Mesenchymal stem cell (in vitro differentiated cells and primary cell): Measurements from ENCODE around the gene DRAXIN.

ENCODE experiments used
- DNase-seq: peaks from one replicate; pipeline ENCODE4 v3.0.0-alpha.2; 2013
- H2AFZ ChIP-seq: one replicate; pipeline ENCODE4 v1.6.1; 2013; ENCODE audit warnings: low read depth, mild to moderate bottlenecking, control low read depth, inconsistent platforms, low read length, moderate library complexity
- H2AK5ac ChIP-seq: 2 replicates; pipeline ENCODE4 v1.6.1; 2013; ENCODE audit warnings: low read length, moderate library complexity, mild to moderate bottlenecking, inconsistent platforms; ENCODE audit not compliant: severe bottlenecking
- H2BK120ac ChIP-seq: one replicate; pipeline ENCODE4 v1.6.1; 2013; ENCODE audit warnings: low read depth, mild to moderate bottlenecking, inconsistent platforms, low read length, moderate library complexity
- H2BK12ac ChIP-seq, 2 experiments: one replicate each; pipeline ENCODE4 v1.6.1; 2013; ENCODE audit warnings: inconsistent platforms in 2 of 2, low read length in 2 of 2, mild to moderate bottlenecking in 2 of 2, moderate library complexity in 2 of 2, control low read depth in 1 of 2
- H2BK15ac ChIP-seq: one replicate; pipeline ENCODE4 v1.6.1; 2013; ENCODE audit warnings: mild to moderate bottlenecking, low read depth, inconsistent platforms; ENCODE audit not compliant: poor library complexity, severe bottlenecking
- H2BK5ac ChIP-seq: 2 replicates; pipeline ENCODE4 v1.6.1; 2013; ENCODE audit warnings: low read depth, mild to moderate bottlenecking, low read length, control low read depth, inconsistent platforms; ENCODE audit not compliant: poor library complexity, severe bottlenecking
- H3K14ac ChIP-seq, 2 experiments: one replicate each; pipeline ENCODE4 v1.6.1; 2013; ENCODE audit warnings: inconsistent platforms in 2 of 2, low read length in 2 of 2, control low read depth in 1 of 2, mild to moderate bottlenecking in 1 of 2, moderate library complexity in 1 of 2
- H3K18ac ChIP-seq, 2 experiments: one replicate each; pipeline ENCODE4 v1.6.1; 2013; ENCODE audit warnings: inconsistent platforms in 2 of 2, low read length in 2 of 2, control low read depth in 1 of 2, low read depth in 1 of 2, mild to moderate bottlenecking in 1 of 2
- H3K23ac ChIP-seq, 2 experiments: one replicate each; pipeline ENCODE4 v1.6.1; 2013; ENCODE audit warnings: inconsistent platforms in 2 of 2, low read length in 2 of 2, mild to moderate bottlenecking in 2 of 2, moderate library complexity in 2 of 2, control low read depth in 1 of 2
- H3K27ac ChIP-seq: 2 replicates; pipeline ENCODE4 v1.5.1; 2013; ENCODE audit warnings: mild to moderate bottlenecking, moderate library complexity, low read length, control low read depth, inconsistent platforms; ENCODE audit not compliant: poor library complexity, severe bottlenecking
- H3K27me3 ChIP-seq, 2 experiments: 2 replicates each; pipeline versions ENCODE4 v1.6.1 to v1.7.0; 2013; ENCODE audit warnings: low read length in 2 of 2, mild to moderate bottlenecking in 2 of 2, moderate library complexity in 2 of 2, control low read depth in 1 of 2, inconsistent platforms in 1 of 2; ENCODE audit not compliant: control insufficient read depth in 1 of 2, insufficient read depth in 1 of 2
- H3K36me3 ChIP-seq, 2 experiments: 2 replicates each; pipeline versions ENCODE4 v1.6.1 to v1.7.0; 2013; ENCODE audit warnings: low read length in 2 of 2, control low read depth in 1 of 2, inconsistent platforms in 1 of 2, low read depth in 1 of 2, mild to moderate bottlenecking in 1 of 2; ENCODE audit not compliant: insufficient read depth in 2 of 2, control insufficient read depth in 1 of 2
- H3K4ac ChIP-seq, 2 experiments: one replicate each; pipeline ENCODE4 v1.6.1; 2013; ENCODE audit warnings: inconsistent platforms in 2 of 2, low read length in 2 of 2, mild to moderate bottlenecking in 2 of 2, moderate library complexity in 2 of 2, control low read depth in 1 of 2, low read depth in 1 of 2
- H3K4me1 ChIP-seq: 2 replicates; pipeline ENCODE4 v1.6.1; 2013; ENCODE audit warnings: low read depth, low read length, control low read depth; ENCODE audit not compliant: control insufficient read depth, insufficient read depth
- H3K4me2 ChIP-seq: 2 replicates; pipeline ENCODE4 v1.6.1; 2013; ENCODE audit warnings: low read length, mild to moderate bottlenecking, inconsistent platforms; ENCODE audit not compliant: poor library complexity, severe bottlenecking
- H3K4me3 ChIP-seq, 2 experiments: 2 replicates each; pipeline versions ENCODE4 v1.5.1 to v1.7.0; 2013; ENCODE audit warnings: low read length in 2 of 2, mild to moderate bottlenecking in 2 of 2, control low read depth in 1 of 2, low read depth in 1 of 2; ENCODE audit not compliant: insufficient read depth in 1 of 2
- H3K79me1 ChIP-seq: replicated peaks from 2 replicates; pipeline ENCODE4 v1.6.1; 2013; ENCODE audit warnings: mild to moderate bottlenecking, control low read depth, low read length, inconsistent platforms; ENCODE audit not compliant: poor library complexity, severe bottlenecking
- H3K9ac ChIP-seq: 2 replicates; pipeline ENCODE4 v1.7.0; 2013; ENCODE audit warnings: mild to moderate bottlenecking, low read length, moderate library complexity
- H3K9me3 ChIP-seq: 2 replicates; pipeline ENCODE4 v1.7.0; 2013; ENCODE audit warnings: mild to moderate bottlenecking, low read length; ENCODE audit not compliant: control insufficient read depth
- H4K8ac ChIP-seq: one replicate; pipeline ENCODE4 v1.6.1; 2013; ENCODE audit warnings: inconsistent platforms, mild to moderate bottlenecking, low read length, moderate library complexity
- H4K91ac ChIP-seq: one replicate; pipeline ENCODE4 v1.6.1; 2013; ENCODE audit warnings: mild to moderate bottlenecking, low read length, inconsistent platforms
- WGBS: methylation state at CpG from one replicate; pipeline ENCODE4 v1.1.7; 2013; ENCODE audit warnings: mixed read lengths; 5-methylcytosine and 5-hydroxymethylcytosine counted together

DRAXIN gene

DNA sequence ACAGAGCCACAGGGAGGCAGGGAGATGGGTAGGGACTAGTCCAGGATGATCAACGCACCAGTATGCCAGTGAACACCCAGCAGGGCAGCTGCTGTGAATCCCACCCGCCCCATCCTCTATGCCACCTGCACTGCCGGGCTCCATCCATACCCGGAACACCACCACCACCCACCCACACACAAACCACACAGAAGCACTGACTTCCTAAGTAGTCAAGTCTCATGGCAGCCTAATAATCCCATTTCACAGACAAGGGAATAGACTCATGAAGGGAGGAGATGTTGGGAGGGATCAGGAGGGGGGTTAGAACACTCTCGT lies 6.3 kb downstream of the DRAXIN start:
- Histone ChIP-seq H3K27me3 (peaks cover 60 to 70% of the 10 kb centered on the region in 2 experiments), H2AK5ac (no peak overlapping the region), H3K14ac (no peak overlapping the region), H2AFZ (no peak overlapping the region), H3K4me1 (peaks cover 10% of the 10 kb centered on the region), H3K9me3 (no peaks in the 10 kb centered on the region), H3K4me2 (no peak overlapping the region), H3K9ac (no peak overlapping the region), H2BK5ac (no peak overlapping the region), H3K4me3 (no peak overlapping the region), H3K79me1 (no peaks in the 10 kb centered on the region), H2BK15ac (no peak overlapping the region), H2BK120ac (no peak overlapping the region), H4K8ac (no peak overlapping the region), H2BK12ac (no peak overlapping the region), H3K27ac (no peak overlapping the region), H3K36me3 (peaks cover 0 to 3% of the 10 kb centered on the region in 2 experiments), H3K18ac (no peak overlapping the region), H4K91ac (no peak overlapping the region), H3K4ac (no peak overlapping the region), H3K23ac (no peak overlapping the region)
- 74% methylated on average over 3 of the region's 5 CpGs for WGBS
- DNase-seq = no peak

GRCh38 chr1:11700601-11701467 lies 9.3 kb downstream of the DRAXIN start:
- no peak overlapping the region for H2BK5ac ChIP-seq
- H2AK5ac ChIP-seq = no peak overlapping the region
- H2BK15ac ChIP-seq = no peak overlapping the region
- no peak overlapping the region for H3K9ac ChIP-seq
- no peaks in the 10 kb centered on the region for H3K79me1 ChIP-seq
- H3K36me3 ChIP-seq = peaks cover 0 to 2% of the 10 kb centered on the region in 2 experiments
- peaks cover 62 to 83% of the 10 kb centered on the region in 2 experiments for H3K27me3 ChIP-seq
- H3K4me1 ChIP-seq = no peaks in the 10 kb centered on the region
- H3K27ac ChIP-seq = no peak overlapping the region
- DNase-seq = no peak
- H3K14ac ChIP-seq = no peak overlapping the region
- H4K8ac ChIP-seq = no peak overlapping the region
- H3K4me3 ChIP-seq = no peak overlapping the region
- no peak overlapping the region for H3K4ac ChIP-seq
- no peak overlapping the region for H4K91ac ChIP-seq
- H2AFZ ChIP-seq = no peak overlapping the region
- no peaks in the 10 kb centered on the region for H3K9me3 ChIP-seq
- no peak overlapping the region for H3K18ac ChIP-seq
- H2BK12ac ChIP-seq = no peak overlapping the region
- WGBS = 84% methylated on average over 34 of the region's 34 CpGs
- H3K4me2 ChIP-seq = no peak overlapping the region
- H2BK120ac ChIP-seq = no peak overlapping the region
- H3K23ac ChIP-seq = no peak overlapping the region

- H3K27ac ChIP-seq = no peak overlapping the region
- H2AFZ ChIP-seq = no peak overlapping the region
- H3K4me3 ChIP-seq = no peak overlapping the region
- no peak overlapping the region for H3K9ac ChIP-seq
- no peak overlapping the region for H4K91ac ChIP-seq
- no peak overlapping the region for H3K23ac ChIP-seq
- H3K27me3 ChIP-seq = peaks cover 59 to 90% of the 10 kb centered on the region in 2 experiments
- no peak overlapping the region for H2AK5ac ChIP-seq
- no peak overlapping the region for H3K18ac ChIP-seq
- no peaks in the 10 kb centered on the region for H3K4me1 ChIP-seq
- H2BK12ac ChIP-seq = no peak overlapping the region
- no peak overlapping the region for H3K4ac ChIP-seq
- no peaks in the 10 kb centered on the region for H3K36me3 ChIP-seq
- H3K79me1 ChIP-seq = no peaks in the 10 kb centered on the region
- no peak overlapping the region for H4K8ac ChIP-seq
- H3K14ac ChIP-seq = no peak overlapping the region
- H3K9me3 ChIP-seq = no peaks in the 10 kb centered on the region
- 89% methylated on average over 15 of the region's 15 CpGs for WGBS
- H2BK5ac ChIP-seq = no peak overlapping the region
- no peak for DNase-seq
- no peak overlapping the region for H2BK15ac ChIP-seq
- no peak overlapping the region for H3K4me2 ChIP-seq
- H2BK120ac ChIP-seq = no peak overlapping the region
Observed at GRCh38 chr1:11701551-11701961, 10.0 kb downstream of the DRAXIN start.

DNA sequence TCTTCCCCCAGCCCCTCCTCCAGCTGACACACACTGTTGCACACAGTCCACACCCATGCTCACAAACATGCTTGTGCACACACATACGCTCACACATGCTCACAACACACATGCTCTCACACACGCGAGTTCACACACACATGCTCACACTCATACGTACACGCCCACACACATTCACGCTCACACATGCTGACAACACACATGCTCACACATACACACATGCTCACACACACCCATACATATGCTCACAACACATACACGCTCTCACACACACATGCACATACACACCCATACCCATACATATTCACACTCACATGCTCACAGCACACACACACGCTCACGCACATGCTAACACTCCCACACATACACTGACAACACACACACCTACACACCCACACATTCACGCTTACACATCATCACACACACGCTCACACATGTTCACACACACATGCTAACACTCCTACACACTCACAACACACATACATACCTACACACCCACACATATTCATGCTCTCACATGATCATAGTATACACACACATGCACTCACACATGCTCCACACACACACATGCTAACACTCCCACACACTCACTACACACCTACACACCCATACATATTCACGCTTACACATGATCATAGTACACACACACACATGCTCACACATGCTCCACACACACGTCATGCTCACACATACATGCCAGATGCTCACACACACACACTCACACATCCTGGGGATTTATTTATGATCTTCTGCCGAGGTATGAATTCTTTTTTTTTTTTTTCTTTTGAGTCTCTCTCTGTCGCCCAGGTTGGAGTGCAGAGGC lies 10.7 kb downstream of the DRAXIN start:
- no peak overlapping the region for H2BK5ac ChIP-seq
- WGBS = 84% methylated on average over 15 of the region's 15 CpGs

More for the DNA sequence above, 10.7 kb downstream of the DRAXIN start:
- no peaks in the 10 kb centered on the region for H3K36me3 ChIP-seq
- no peak overlapping the region for H4K91ac ChIP-seq
- no peaks in the 10 kb centered on the region for H3K79me1 ChIP-seq
- no peak overlapping the region for H3K4me3 ChIP-seq
- no peak overlapping the region for H2BK15ac ChIP-seq
- no peak overlapping the region for H3K23ac ChIP-seq
- H3K27me3 ChIP-seq = peaks cover 57 to 89% of the 10 kb centered on the region in 2 experiments
- H3K4me1 ChIP-seq = no peaks in the 10 kb centered on the region
- peak overlapping the region in 1 of 2 experiments; percentile 59 for H3K14ac ChIP-seq
- H2BK12ac ChIP-seq = no peak overlapping the region
- H2AFZ ChIP-seq = no peak overlapping the region
- no peak overlapping the region for H3K18ac ChIP-seq
- H3K9ac ChIP-seq = no peak overlapping the region
- no peak overlapping the region for H2AK5ac ChIP-seq
- H3K4me2 ChIP-seq = no peak overlapping the region
- no peak for DNase-seq
- no peak overlapping the region for H3K27ac ChIP-seq
- H2BK120ac ChIP-seq = no peak overlapping the region
- no peak overlapping the region for H4K8ac ChIP-seq
- no peaks in the 10 kb centered on the region for H3K9me3 ChIP-seq
- no peak overlapping the region for H3K4ac ChIP-seq
